ENCODE results near the gene STK36. TPM values are rescaled to one million over a fixed set of nuclear protein-coding genes. Genes with fewer than 3 reads are reported as not detected.

The STK36 gene, protein sequence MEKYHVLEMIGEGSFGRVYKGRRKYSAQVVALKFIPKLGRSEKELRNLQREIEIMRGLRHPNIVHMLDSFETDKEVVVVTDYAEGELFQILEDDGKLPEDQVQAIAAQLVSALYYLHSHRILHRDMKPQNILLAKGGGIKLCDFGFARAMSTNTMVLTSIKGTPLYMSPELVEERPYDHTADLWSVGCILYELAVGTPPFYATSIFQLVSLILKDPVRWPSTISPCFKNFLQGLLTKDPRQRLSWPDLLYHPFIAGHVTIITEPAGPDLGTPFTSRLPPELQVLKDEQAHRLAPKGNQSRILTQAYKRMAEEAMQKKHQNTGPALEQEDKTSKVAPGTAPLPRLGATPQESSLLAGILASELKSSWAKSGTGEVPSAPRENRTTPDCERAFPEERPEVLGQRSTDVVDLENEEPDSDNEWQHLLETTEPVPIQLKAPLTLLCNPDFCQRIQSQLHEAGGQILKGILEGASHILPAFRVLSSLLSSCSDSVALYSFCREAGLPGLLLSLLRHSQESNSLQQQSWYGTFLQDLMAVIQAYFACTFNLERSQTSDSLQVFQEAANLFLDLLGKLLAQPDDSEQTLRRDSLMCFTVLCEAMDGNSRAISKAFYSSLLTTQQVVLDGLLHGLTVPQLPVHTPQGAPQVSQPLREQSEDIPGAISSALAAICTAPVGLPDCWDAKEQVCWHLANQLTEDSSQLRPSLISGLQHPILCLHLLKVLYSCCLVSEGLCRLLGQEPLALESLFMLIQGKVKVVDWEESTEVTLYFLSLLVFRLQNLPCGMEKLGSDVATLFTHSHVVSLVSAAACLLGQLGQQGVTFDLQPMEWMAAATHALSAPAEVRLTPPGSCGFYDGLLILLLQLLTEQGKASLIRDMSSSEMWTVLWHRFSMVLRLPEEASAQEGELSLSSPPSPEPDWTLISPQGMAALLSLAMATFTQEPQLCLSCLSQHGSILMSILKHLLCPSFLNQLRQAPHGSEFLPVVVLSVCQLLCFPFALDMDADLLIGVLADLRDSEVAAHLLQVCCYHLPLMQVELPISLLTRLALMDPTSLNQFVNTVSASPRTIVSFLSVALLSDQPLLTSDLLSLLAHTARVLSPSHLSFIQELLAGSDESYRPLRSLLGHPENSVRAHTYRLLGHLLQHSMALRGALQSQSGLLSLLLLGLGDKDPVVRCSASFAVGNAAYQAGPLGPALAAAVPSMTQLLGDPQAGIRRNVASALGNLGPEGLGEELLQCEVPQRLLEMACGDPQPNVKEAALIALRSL (N-terminal part only)
- 10 to 100 TPM in 2 of 4 donors, 1 to 10 TPM in 2; 5.8 to 27.8 (median 10.4) TPM for total RNA-seq

- peak within 1 kb of the TSS; percentile 56 to 92 (median 84) for H3K4me3 ChIP-seq
- TF ChIP-seq POLR2A (IDR thresholded peaks at IDR 0.05) = peak in 2 of 4 donors; percentile 57 to 61
- TF ChIP-seq, protein P1, sequence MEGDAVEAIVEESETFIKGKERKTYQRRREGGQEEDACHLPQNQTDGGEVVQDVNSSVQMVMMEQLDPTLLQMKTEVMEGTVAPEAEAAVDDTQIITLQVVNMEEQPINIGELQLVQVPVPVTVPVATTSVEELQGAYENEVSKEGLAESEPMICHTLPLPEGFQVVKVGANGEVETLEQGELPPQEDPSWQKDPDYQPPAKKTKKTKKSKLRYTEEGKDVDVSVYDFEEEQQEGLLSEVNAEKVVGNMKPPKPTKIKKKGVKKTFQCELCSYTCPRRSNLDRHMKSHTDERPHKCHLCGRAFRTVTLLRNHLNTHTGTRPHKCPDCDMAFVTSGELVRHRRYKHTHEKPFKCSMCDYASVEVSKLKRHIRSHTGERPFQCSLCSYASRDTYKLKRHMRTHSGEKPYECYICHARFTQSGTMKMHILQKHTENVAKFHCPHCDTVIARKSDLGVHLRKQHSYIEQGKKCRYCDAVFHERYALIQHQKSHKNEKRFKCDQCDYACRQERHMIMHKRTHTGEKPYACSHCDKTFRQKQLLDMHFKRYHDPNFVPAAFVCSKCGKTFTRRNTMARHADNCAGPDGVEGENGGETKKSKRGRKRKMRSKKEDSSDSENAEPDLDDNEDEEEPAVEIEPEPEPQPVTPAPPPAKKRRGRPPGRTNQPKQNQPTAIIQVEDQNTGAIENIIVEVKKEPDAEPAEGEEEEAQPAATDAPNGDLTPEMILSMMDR (IDR thresholded peaks at IDR 0.05) = peak in 1 of 6 experiments; percentile 4
- DNase-seq = peak; percentile 25
- H3K4me1 ChIP-seq = peaks cover 5 to 33% (median 15%) of the 10 kb centered on the region in 3 donors
- H3K27me3 ChIP-seq = no peaks in the 10 kb centered on the region
- H3K9me3 ChIP-seq = no peaks in the 10 kb centered on the region
- intact Hi-C loops (cut with DNase I) = no loop called here
- peaks cover 7 to 43% (median 10%) of the 10 kb centered on the region in 3 donors for H3K36me3 ChIP-seq
- 0 to 1% methylated on average over 26 to 46 of the region's 49 CpGs for WGBS, 2 donors
- H3K27ac ChIP-seq = peak within 1 kb of the TSS; percentile 73 to 86 (median 84)
Observed at GRCh38 chr2:218671654-218672566, at the start of gene STK36, which contains the start of gene RNF25. Gene STK36, plus strand, starts transcription at chr2:218672086. Its CDS starts 744 bp downstream, at chr2:218672830. Gene RNF25, minus strand, starts transcription at chr2:218672002. Its CDS starts 32 bp downstream, at chr2:218671970.

DNA sequence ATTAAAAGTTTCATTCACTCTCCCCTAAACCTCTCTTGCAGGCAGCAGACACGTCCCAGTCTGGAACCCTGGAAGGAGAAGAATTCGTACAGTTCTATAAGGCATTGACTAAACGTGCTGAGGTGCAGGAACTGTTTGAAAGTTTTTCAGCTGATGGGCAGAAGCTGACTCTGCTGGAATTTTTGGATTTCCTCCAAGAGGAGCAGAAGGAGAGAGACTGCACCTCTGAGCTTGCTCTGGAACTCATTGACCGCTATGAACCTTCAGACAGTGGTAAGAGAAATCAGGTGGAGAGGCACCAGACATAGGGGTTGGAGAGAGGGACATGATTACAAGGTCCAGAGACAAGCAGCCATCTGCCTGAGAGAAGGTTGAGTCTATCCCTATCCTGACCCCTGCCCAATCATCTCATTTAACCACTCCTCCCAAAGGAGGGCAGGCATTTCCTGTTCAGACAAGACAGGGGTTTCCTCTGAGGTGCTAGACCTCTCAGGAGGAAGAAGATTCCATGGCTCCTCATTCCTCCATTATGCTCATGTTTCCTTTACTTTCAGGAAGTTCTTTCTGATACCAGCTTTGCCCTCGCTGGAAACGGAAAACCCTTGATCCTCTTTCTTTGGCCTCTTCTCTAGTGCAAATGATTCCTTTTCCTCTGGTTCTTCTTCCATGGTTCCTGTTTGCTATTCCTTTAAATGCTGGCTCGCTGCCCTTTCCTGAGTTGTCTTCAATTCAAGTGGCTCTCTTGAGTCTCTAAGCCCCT, 49.1 kb upstream of the STK36 start:
- H3K27ac ChIP-seq = no peak overlapping the region
- WGBS, 2 donors = 69 to 75% methylated on average over 7 of the region's 7 CpGs
- intact Hi-C loops (cut with DNase I) = no loop called here
- H3K27me3 ChIP-seq = no peaks in the 10 kb centered on the region
- peaks cover 0 to 8% (median 0%) of the 10 kb centered on the region in 3 donors for H3K36me3 ChIP-seq
- TF ChIP-seq, protein P1 (IDR thresholded peaks at IDR 0.05) = no peak
- no peak for TF ChIP-seq POLR2A (IDR thresholded peaks at IDR 0.05)
- no peaks in the 10 kb centered on the region for H3K4me1 ChIP-seq
- no peak overlapping the region for H3K4me3 ChIP-seq
- H3K9me3 ChIP-seq = no peaks in the 10 kb centered on the region
- no peak for DNase-seq

GRCh38 chr2:218623366-218623705, 48.5 kb upstream of the STK36 start:
- DNase-seq = no peak
- H3K9me3 ChIP-seq = no peaks in the 10 kb centered on the region
- H3K27me3 ChIP-seq = no peaks in the 10 kb centered on the region
- intact Hi-C loops (cut with DNase I) = no loop called here
- H3K27ac ChIP-seq = no peak overlapping the region
- H3K4me3 ChIP-seq = no peak overlapping the region
- TF ChIP-seq, protein P1 (IDR thresholded peaks at IDR 0.05) = no peak
- no peak for TF ChIP-seq POLR2A (IDR thresholded peaks at IDR 0.05)
- peaks cover 0 to 8% (median 0%) of the 10 kb centered on the region in 3 donors for H3K36me3 ChIP-seq
- no peaks in the 10 kb centered on the region for H3K4me1 ChIP-seq
- WGBS, 2 donors = 69 to 70% methylated on average over 3 of the region's 3 CpGs

- no peaks in the 10 kb centered on the region for H3K4me1 ChIP-seq
- no peak overlapping the region for H3K4me3 ChIP-seq
- H3K27ac ChIP-seq = no peak overlapping the region
- intact Hi-C loops (cut with DNase I) = no loop called here
- no peak for TF ChIP-seq POLR2A (IDR thresholded peaks at IDR 0.05)
- TF ChIP-seq, protein P1 (IDR thresholded peaks at IDR 0.05) = no peak
- no peaks in the 10 kb centered on the region for H3K36me3 ChIP-seq
- H3K9me3 ChIP-seq = no peaks in the 10 kb centered on the region
- WGBS, 2 donors = 95 to 100% methylated on average over 2 to 3 of the region's 4 CpGs
- H3K27me3 ChIP-seq = no peaks in the 10 kb centered on the region
- DNase-seq = no peak
Observed at GRCh38 chr2:218626369-218626768, 45.5 kb upstream of the STK36 start.
